Stimulated activated CD4-positive, alpha-beta T cell treated with anti-CD3 and anti-CD28 coated beads, Interleukin-15, amount 100 ng/mL, for 48 hours (primary cell): ENCODE data around the gene MAPK8.

Experiments used
- DNase-seq, 2 donors: peaks; one replicate each; pipeline ENCODE4 v3.0.0-alpha.2; 2020; ENCODE audit warnings: low read depth in 2 of 2

The MAPK8 gene

GRCh38 chr10:48477141-48477540 is 170.7 kb downstream of the MAPK8 start:
- DNase-seq = no peak

- no peak for DNase-seq
Measured at GRCh38 chr10:48477616-48478015, 171.1 kb downstream of the MAPK8 start.

GRCh38 chr10:48478469-48478868 is 172.0 kb downstream of the MAPK8 start:
- no peak for DNase-seq

- no peak for DNase-seq
Measured at GRCh38 chr10:48478980-48479811, 172.7 kb downstream of the MAPK8 start.

- no peak for DNase-seq
Measured at GRCh38 chr10:48480397-48481374, 174.2 kb downstream of the MAPK8 start.

GRCh38 chr10:48481385-48481784 is 174.9 kb downstream of the MAPK8 start:
- DNase-seq = no peak

GRCh38 chr10:48482207-48482606 is 175.7 kb downstream of the MAPK8 start:
- no peak for DNase-seq

- no peak for DNase-seq
Measured at GRCh38 chr10:48484911-48485310, 178.4 kb downstream of the MAPK8 start.

GRCh38 chr10:48485711-48486110 is 179.2 kb downstream of the MAPK8 start:
- no peak for DNase-seq

- DNase-seq = no peak
Measured at GRCh38 chr10:48487244-48487643, 180.8 kb downstream of the MAPK8 start.
